Astrocyte (in vitro differentiated cells and primary cell): ENCODE data around the gene ST3GAL4. TPM values are rescaled to one million over a fixed set of nuclear protein-coding genes. Genes with fewer than 3 reads are reported as not detected.
A peak's percentile ranks its signal among the peaks of the same experiment; 100 is the strongest.

Source experiments
- DNase-seq: peaks from one replicate; pipeline ENCODE4 v3.0.0-alpha.2; 2010; ENCODE audit warnings: low read depth
- FAIRE-seq: peaks from 2 replicates; lab custom pipeline; 2011; peaks lifted over from hg19 to GRCh38; lab: Jason Lieb, UNC
- H2AFZ ChIP-seq: 2 replicates; pipeline ENCODE4 v1.6.0; 2012; ENCODE audit warnings: low read depth, low read length, inconsistent platforms
- H3K27ac ChIP-seq: 2 replicates; pipeline ENCODE4 v1.5.1; 2011; ENCODE audit warnings: low read depth, low read length, inconsistent platforms
- H3K27me3 ChIP-seq: 2 replicates; pipeline ENCODE4 v1.6.0; 2011; ENCODE audit warnings: low read length, inconsistent platforms; ENCODE audit not compliant: insufficient read depth
- H3K36me3 ChIP-seq: 2 replicates; pipeline ENCODE4 v1.5.1; 2011; ENCODE audit warnings: low read length, inconsistent platforms; ENCODE audit not compliant: insufficient read depth
- H3K4me1 ChIP-seq: 2 replicates; pipeline ENCODE4 v1.5.1; 2011; ENCODE audit warnings: low read length, inconsistent platforms; ENCODE audit not compliant: insufficient read depth
- H3K4me2 ChIP-seq: 2 replicates; pipeline ENCODE4 v1.6.0; 2012; ENCODE audit warnings: low read length, inconsistent platforms
- H3K4me3 ChIP-seq: 2 replicates; pipeline ENCODE4 v1.5.1; 2011; ENCODE audit warnings: low read depth, mild to moderate bottlenecking, low read length, inconsistent platforms; ENCODE audit not compliant: insufficient read depth
- H3K79me2 ChIP-seq: 2 replicates; pipeline ENCODE4 v1.6.0; 2012; ENCODE audit warnings: mild to moderate bottlenecking, low read length, inconsistent platforms; ENCODE audit not compliant: insufficient read depth
- H3K9ac ChIP-seq: 2 replicates; pipeline ENCODE4 v1.6.0; 2012; ENCODE audit warnings: mild to moderate bottlenecking, low read length, inconsistent platforms
- H3K9me3 ChIP-seq: 2 replicates; pipeline ENCODE4 v1.5.1; 2012; ENCODE audit warnings: low read depth, mild to moderate bottlenecking, low read length, inconsistent platforms; ENCODE audit not compliant: insufficient read depth
- H4K20me1 ChIP-seq: 2 replicates; pipeline ENCODE4 v1.6.0; 2012; ENCODE audit warnings: low read length, inconsistent platforms; ENCODE audit not compliant: insufficient read depth
- H3K27ac Mint-ChIP-seq: one replicate; pipeline ENCODE4 v1.8.0; 2021; ENCODE audit warnings: mild to moderate bottlenecking, mixed read lengths; ENCODE audit not compliant: unreplicated experiment
- H3K27me3 Mint-ChIP-seq: one replicate; pipeline ENCODE4 v1.8.0; 2021; ENCODE audit warnings: low read depth, mixed read lengths; ENCODE audit not compliant: unreplicated experiment
- H3K36me3 Mint-ChIP-seq: one replicate; pipeline ENCODE4 v1.8.0; 2021; ENCODE audit warnings: low read depth, mixed read lengths; ENCODE audit not compliant: unreplicated experiment
- H3K4me1 Mint-ChIP-seq: one replicate; pipeline ENCODE4 v1.8.0; 2021; ENCODE audit warnings: low read depth, mixed read lengths; ENCODE audit not compliant: unreplicated experiment
- H3K4me3 Mint-ChIP-seq: one replicate; pipeline ENCODE4 v1.8.0; 2021; ENCODE audit warnings: mild to moderate bottlenecking, moderate library complexity, mixed read lengths; ENCODE audit not compliant: unreplicated experiment
- H3K9me3 Mint-ChIP-seq: one replicate; pipeline ENCODE4 v1.8.0; 2021; ENCODE audit warnings: mild to moderate bottlenecking, mixed read lengths; ENCODE audit not compliant: unreplicated experiment
- EZH2 ChIP-seq: IDR thresholded peaks from 2 replicates; pipeline ENCODE4 v1.6.1; 2012; ENCODE audit warnings: mild to moderate bottlenecking, low read length, inconsistent platforms; ENCODE audit not compliant: insufficient read depth
- total RNA-seq: library from RNA; stranded (reverse); gene quantifications from 2 replicates; pipeline ENCODE4 v1.2.1, GENCODE V29; 2021
- TF ChIP-seq, protein P1 (sequence below): IDR thresholded peaks from 2 replicates; pipeline ENCODE4 v1.5.1; 2011; ENCODE audit warnings: low read depth, mild to moderate bottlenecking, inconsistent platforms, low read length, moderate library complexity; ENCODE audit not compliant: insufficient read depth

ST3GAL4 gene
- total RNA-seq, 1 donor from 2014 or later: 12.2 TPM

DNA sequence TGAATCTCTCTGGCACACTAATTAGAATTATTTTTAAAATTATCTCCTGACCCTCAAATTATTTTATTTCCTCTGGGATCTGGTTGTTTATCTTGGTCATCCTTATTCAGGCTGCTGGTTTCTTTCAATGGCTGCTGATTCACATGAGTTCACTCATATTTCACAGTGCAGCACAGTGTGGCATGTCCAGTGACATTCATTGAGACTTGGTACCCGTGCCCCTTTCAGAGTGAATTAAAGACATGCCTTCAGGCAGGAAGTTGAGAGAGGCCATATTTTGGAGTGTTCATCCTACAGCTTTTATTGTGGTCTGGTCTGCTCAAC, 38.1 kb upstream of the ST3GAL4 start:
- H3K4me2 ChIP-seq: peak overlapping the region; percentile 75
- TF ChIP-seq EZH2: no peak
- TF ChIP-seq, protein P1, sequence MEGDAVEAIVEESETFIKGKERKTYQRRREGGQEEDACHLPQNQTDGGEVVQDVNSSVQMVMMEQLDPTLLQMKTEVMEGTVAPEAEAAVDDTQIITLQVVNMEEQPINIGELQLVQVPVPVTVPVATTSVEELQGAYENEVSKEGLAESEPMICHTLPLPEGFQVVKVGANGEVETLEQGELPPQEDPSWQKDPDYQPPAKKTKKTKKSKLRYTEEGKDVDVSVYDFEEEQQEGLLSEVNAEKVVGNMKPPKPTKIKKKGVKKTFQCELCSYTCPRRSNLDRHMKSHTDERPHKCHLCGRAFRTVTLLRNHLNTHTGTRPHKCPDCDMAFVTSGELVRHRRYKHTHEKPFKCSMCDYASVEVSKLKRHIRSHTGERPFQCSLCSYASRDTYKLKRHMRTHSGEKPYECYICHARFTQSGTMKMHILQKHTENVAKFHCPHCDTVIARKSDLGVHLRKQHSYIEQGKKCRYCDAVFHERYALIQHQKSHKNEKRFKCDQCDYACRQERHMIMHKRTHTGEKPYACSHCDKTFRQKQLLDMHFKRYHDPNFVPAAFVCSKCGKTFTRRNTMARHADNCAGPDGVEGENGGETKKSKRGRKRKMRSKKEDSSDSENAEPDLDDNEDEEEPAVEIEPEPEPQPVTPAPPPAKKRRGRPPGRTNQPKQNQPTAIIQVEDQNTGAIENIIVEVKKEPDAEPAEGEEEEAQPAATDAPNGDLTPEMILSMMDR: no peak

DNA sequence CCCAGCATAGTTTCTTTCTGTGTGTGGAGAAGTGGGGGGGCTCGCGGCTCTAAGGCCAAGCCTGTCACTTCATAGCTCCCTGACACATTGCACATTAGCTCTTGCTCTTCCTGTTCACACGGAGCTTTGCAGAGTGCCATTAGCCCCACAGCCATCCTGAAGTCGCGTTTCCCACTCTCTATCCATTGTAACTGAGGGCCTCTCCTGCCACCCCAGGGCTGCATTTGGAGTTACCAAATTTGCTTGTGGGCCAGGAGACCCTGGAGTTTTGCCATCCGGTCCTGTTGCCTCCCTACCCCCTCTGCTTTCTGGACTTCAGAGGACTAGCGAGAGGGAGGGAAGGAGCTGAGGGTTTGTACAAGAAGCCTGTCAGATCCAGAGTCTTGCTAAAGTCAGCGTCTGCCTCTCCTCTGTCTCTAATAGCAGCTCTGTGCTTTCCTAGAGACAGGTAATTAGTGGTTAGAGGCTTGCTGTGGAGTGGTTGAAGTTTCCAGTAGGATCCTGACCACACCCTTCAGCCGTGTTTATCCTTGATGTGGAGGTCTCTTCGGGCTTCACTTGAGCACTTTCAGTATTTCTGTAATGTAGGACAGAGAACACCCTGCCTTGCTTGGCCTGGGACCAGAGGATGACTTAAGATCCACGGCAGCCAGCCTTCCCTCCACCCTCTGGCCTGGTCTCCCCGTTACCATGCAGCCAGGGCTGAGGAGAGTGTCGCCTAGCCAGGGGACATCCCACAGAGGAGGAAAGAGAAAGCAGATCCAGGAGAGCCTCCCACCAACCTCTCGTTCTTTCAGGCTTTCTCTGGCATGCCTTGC, 37.5 kb upstream of the ST3GAL4 start:
- no peaks in the 10 kb centered on the region for H3K27me3 ChIP-seq
- Mint-ChIP-seq H3K36me3 (peaks cover 6% of the 10 kb centered on the region), H3K27ac (peak overlapping the region; percentile 97), H3K4me1 (peaks cover 33% of the 10 kb centered on the region), H3K9me3 (peaks cover 6% of the 10 kb centered on the region), H3K27me3 (no peaks in the 10 kb centered on the region), H3K4me3 (no peak overlapping the region)
- H4K20me1 ChIP-seq: no peaks in the 10 kb centered on the region
- H3K27ac ChIP-seq: peak overlapping the region; percentile 89
- H3K9me3 ChIP-seq: no peaks in the 10 kb centered on the region
- H2AFZ ChIP-seq: peak overlapping the region; percentile 64
- peak overlapping the region; percentile 16 for H3K4me3 ChIP-seq
- H3K9ac ChIP-seq: peak overlapping the region; percentile 71
- TF ChIP-seq, protein P1: no peak
- TF ChIP-seq EZH2: no peak
- H3K36me3 ChIP-seq: no peaks in the 10 kb centered on the region
- H3K79me2 ChIP-seq: no peaks in the 10 kb centered on the region
- FAIRE-seq: peak; percentile 65
- DNase-seq: peak; percentile 87
- H3K4me1 ChIP-seq: peaks cover 21% of the 10 kb centered on the region
- peak overlapping the region; percentile 75 for H3K4me2 ChIP-seq

More for the DNA sequence above, 38.1 kb upstream of the ST3GAL4 start:
- Mint-ChIP-seq H3K4me3 (no peak overlapping the region), H3K4me1 (peaks cover 33% of the 10 kb centered on the region), H3K27me3 (no peaks in the 10 kb centered on the region), H3K27ac (peak overlapping the region; percentile 97), H3K9me3 (peaks cover 6% of the 10 kb centered on the region), H3K36me3 (peaks cover 6% of the 10 kb centered on the region)
- peaks cover 21% of the 10 kb centered on the region for H3K4me1 ChIP-seq
- peak overlapping the region; percentile 64 for H2AFZ ChIP-seq
- H3K27me3 ChIP-seq: no peaks in the 10 kb centered on the region
- no peak overlapping the region for H3K4me3 ChIP-seq
- H4K20me1 ChIP-seq: no peaks in the 10 kb centered on the region
- no peaks in the 10 kb centered on the region for H3K9me3 ChIP-seq
- H3K79me2 ChIP-seq: no peaks in the 10 kb centered on the region
- DNase-seq (no peak), FAIRE-seq (no peak)
- H3K36me3 ChIP-seq: no peaks in the 10 kb centered on the region
- H3K27ac ChIP-seq: peak overlapping the region; percentile 89
- H3K9ac ChIP-seq: peak overlapping the region; percentile 71
